ENCODE results near the gene OR3A2. TPM values are rescaled to one million over a fixed set of nuclear protein-coding genes. Genes with fewer than 3 reads are reported as not detected.
"Not testable (repeated sequence)": the region's sequence is repeated elsewhere in the genome, so short reads cannot be mapped to it uniquely, and the experiment has no call there.

OR3A2 gene
- total RNA-seq: not detected

- no peak within 1 kb of the TSS for H3K4me3 ChIP-seq
- no peaks in the 10 kb centered on the region for H3K4me1 ChIP-seq
- H3K36me3 ChIP-seq: no peaks in the 10 kb centered on the region
- intact Hi-C loops (cut with DNase I): no loop called here
- H3K9me3 ChIP-seq: no peaks in the 10 kb centered on the region
- no peaks in the 10 kb centered on the region for H3K27me3 ChIP-seq
- DNase-seq (ENCODE audit: extremely low spot score in 2 of 2): no peak
- TF ChIP-seq CTCF (IDR thresholded peaks at IDR 0.05) (no peak), POLR2A (IDR thresholded peaks at IDR 0.05) (no peak), POLR2AphosphoS5 (IDR thresholded peaks at IDR 0.05; ENCODE audit: insufficient read depth in 1 of 2, low read depth in 1 of 2) (no peak)
- no peak within 1 kb of the TSS for H3K27ac ChIP-seq
Observed at GRCh38 chr17:3385869-3386816, at the start of gene OR3A2. Gene OR3A2, minus strand, starts transcription at chr17:3386308.

- Histone ChIP-seq H3K27ac (no peak within 1 kb of the TSS), H3K9me3 (no peaks in the 10 kb centered on the region), H3K27me3 (no peaks in the 10 kb centered on the region), H3K36me3 (no peaks in the 10 kb centered on the region), H3K4me3 (no peak within 1 kb of the TSS), H3K4me1 (no peaks in the 10 kb centered on the region)
- no peak for DNase-seq (ENCODE audit: extremely low spot score in 2 of 2)
- TF ChIP-seq POLR2A (IDR thresholded peaks at IDR 0.05) (no peak), CTCF (IDR thresholded peaks at IDR 0.05) (no peak), POLR2AphosphoS5 (IDR thresholded peaks at IDR 0.05; ENCODE audit: insufficient read depth in 1 of 2, low read depth in 1 of 2) (no peak)
- intact Hi-C loops (cut with DNase I): no loop called here
Observed at GRCh38 chr17:3433741-3434140, 47.6 kb upstream of the OR3A2 start, which contains the start of gene OR1E2. Gene OR1E2, minus strand, starts transcription at chr17:3433841. Its CDS starts 0 bp downstream, at chr17:3433841.

GRCh38 chr17:3433215-3433614 is 47.1 kb upstream of the OR3A2 start:
- intact Hi-C loops (cut with DNase I); H3K9me3 ChIP-seq; H3K27me3 ChIP-seq: not testable (repeated sequence)

GRCh38 chr17:3418222-3418621 is 32.1 kb upstream of the OR3A2 start:
- Histone ChIP-seq H3K27ac (no peak overlapping the region), H3K4me3 (no peak overlapping the region), H3K9me3 (no peaks in the 10 kb centered on the region), H3K4me1 (no peaks in the 10 kb centered on the region), H3K27me3 (no peaks in the 10 kb centered on the region), H3K36me3 (no peaks in the 10 kb centered on the region)
- DNase-seq (ENCODE audit: extremely low spot score in 2 of 2): no peak
- TF ChIP-seq POLR2AphosphoS5 (IDR thresholded peaks at IDR 0.05; ENCODE audit: insufficient read depth in 1 of 2, low read depth in 1 of 2): no peak
- no peak for TF ChIP-seq POLR2A (IDR thresholded peaks at IDR 0.05)
- TF ChIP-seq CTCF (IDR thresholded peaks at IDR 0.05): no peak
- intact Hi-C loops (cut with DNase I): no loop called here

More at GRCh38 chr17:3433215-3433614, 47.1 kb upstream of the OR3A2 start:
- H3K4me1 ChIP-seq; H3K4me3 ChIP-seq; H3K36me3 ChIP-seq; DNase-seq (ENCODE audit: extremely low spot score in 2 of 2); H3K27ac ChIP-seq: not testable (repeated sequence)

GRCh38 chr17:3415610-3416009 is 29.5 kb upstream of the OR3A2 start:
- intact Hi-C loops (cut with DNase I): no loop called here
- no peaks in the 10 kb centered on the region for H3K4me1 ChIP-seq
- DNase-seq (ENCODE audit: extremely low spot score in 2 of 2): no peak

GRCh38 chr17:3412216-3412615 is 26.1 kb upstream of the OR3A2 start:
- H3K27me3 ChIP-seq; H3K4me1 ChIP-seq; H3K4me3 ChIP-seq; H3K36me3 ChIP-seq; DNase-seq (ENCODE audit: extremely low spot score in 2 of 2); H3K27ac ChIP-seq; H3K9me3 ChIP-seq; intact Hi-C loops (cut with DNase I): not testable (repeated sequence)

More at GRCh38 chr17:3415610-3416009, 29.5 kb upstream of the OR3A2 start:
- H3K9me3 ChIP-seq: no peaks in the 10 kb centered on the region
- no peaks in the 10 kb centered on the region for H3K27me3 ChIP-seq
- H3K4me3 ChIP-seq: no peak overlapping the region
- no peak for TF ChIP-seq POLR2AphosphoS5 (IDR thresholded peaks at IDR 0.05; ENCODE audit: insufficient read depth in 1 of 2, low read depth in 1 of 2)
- TF ChIP-seq CTCF (IDR thresholded peaks at IDR 0.05): no peak
- H3K27ac ChIP-seq: no peak overlapping the region
- H3K36me3 ChIP-seq: no peaks in the 10 kb centered on the region
